Measurements from ENCODE around the gene HAUS8. TPM values are rescaled to one million over a fixed set of nuclear protein-coding genes. Genes with fewer than 3 reads are reported as not detected.

HAUS8 gene
- total RNA-seq, 4 donors from 2014 or later: 9.7 to 29.7 (median 10.1) TPM

DNA sequence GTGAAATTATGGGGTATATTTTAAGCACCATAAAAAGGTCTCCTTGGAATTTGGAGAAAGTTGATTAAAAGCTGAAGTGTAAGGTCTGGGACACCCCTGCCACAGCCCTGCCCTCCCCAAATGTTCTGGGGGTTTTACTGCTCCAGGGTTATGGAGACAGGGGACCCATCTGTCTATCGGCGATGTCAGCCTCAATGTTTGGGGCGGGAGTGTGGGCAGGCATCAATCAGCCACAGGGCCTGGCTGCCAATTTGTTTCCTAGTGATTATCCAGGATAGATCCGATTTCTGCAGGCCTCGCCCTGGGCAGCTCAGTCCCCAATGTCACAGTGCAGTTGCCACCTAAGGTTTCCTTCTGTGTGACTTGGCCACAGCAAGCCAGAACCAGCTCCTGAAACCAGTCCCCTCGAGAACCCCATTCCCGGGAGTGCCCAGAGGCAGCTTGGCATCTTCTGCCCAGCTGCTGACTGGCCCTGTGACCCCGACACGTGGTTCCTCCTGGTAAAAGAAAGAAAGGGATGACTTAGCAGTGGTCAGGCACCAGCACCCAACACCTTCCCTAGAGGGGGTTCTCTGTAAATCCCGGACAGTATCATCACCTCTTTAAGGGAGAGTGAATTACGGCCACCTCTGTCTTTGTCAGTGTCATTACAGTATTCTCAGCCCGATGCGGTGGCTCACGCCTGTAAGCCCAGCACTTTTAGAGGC lies 41.9 kb upstream of the HAUS8 start:
- DNase-seq: no peak
- TF ChIP-seq POLR2A (IDR thresholded peaks at IDR 0.05): no peak
- TF ChIP-seq, protein P1, sequence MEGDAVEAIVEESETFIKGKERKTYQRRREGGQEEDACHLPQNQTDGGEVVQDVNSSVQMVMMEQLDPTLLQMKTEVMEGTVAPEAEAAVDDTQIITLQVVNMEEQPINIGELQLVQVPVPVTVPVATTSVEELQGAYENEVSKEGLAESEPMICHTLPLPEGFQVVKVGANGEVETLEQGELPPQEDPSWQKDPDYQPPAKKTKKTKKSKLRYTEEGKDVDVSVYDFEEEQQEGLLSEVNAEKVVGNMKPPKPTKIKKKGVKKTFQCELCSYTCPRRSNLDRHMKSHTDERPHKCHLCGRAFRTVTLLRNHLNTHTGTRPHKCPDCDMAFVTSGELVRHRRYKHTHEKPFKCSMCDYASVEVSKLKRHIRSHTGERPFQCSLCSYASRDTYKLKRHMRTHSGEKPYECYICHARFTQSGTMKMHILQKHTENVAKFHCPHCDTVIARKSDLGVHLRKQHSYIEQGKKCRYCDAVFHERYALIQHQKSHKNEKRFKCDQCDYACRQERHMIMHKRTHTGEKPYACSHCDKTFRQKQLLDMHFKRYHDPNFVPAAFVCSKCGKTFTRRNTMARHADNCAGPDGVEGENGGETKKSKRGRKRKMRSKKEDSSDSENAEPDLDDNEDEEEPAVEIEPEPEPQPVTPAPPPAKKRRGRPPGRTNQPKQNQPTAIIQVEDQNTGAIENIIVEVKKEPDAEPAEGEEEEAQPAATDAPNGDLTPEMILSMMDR (IDR thresholded peaks at IDR 0.05): no peak
- H3K36me3 ChIP-seq: peaks cover 0 to 7% (median 0%) of the 10 kb centered on the region in 3 donors
- H3K27me3 ChIP-seq: no peaks in the 10 kb centered on the region
- no peaks in the 10 kb centered on the region for H3K9me3 ChIP-seq
- peak overlapping the region in 1 of 4 donors; percentile 12 for H3K27ac ChIP-seq
- peaks cover 0 to 11% (median 0%) of the 10 kb centered on the region in 4 donors for H3K4me1 ChIP-seq
- no peak overlapping the region for H3K4me3 ChIP-seq

DNA sequence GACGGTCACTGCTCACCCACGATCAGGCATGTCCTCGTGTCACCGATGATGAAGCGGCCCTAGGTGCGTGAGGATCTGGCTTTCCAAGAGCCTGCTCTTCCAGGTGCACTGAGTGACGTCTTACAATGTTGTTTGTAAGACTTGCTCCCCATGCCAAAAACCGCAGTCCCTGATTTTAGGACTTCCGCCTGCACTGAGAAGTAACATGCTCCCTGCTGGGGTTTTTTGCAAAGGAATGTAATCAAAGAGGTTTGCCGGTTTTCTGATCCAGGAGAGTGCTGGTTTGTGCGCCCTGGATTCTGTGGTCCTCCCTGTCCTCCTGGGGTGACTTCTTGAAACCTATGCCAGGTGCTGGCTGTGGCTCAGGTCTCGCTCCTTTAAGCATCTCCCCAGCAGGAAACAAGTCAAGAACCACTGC lies 39.2 kb upstream of the HAUS8 start:
- peaks cover 0 to 13% (median 7%) of the 10 kb centered on the region in 4 donors for H3K4me1 ChIP-seq
- peak overlapping the region in 3 of 4 donors; percentile 44 to 71 (median 66) for H3K27ac ChIP-seq
- peaks cover 0 to 4% (median 0%) of the 10 kb centered on the region in 3 donors for H3K36me3 ChIP-seq
- H3K27me3 ChIP-seq: no peaks in the 10 kb centered on the region
- DNase-seq: no peak
- H3K9me3 ChIP-seq: no peaks in the 10 kb centered on the region
- TF ChIP-seq POLR2A (IDR thresholded peaks at IDR 0.05): no peak
- TF ChIP-seq, protein P1 (IDR thresholded peaks at IDR 0.05): no peak
- no peak overlapping the region for H3K4me3 ChIP-seq

- no peak for DNase-seq
- Histone ChIP-seq H3K4me3 (no peak overlapping the region), H3K27ac (peak overlapping the region in 3 of 4 donors; percentile 44 to 71 (median 66)), H3K4me1 (peaks cover 0 to 16% (median 11%) of the 10 kb centered on the region in 4 donors), H3K9me3 (no peaks in the 10 kb centered on the region), H3K36me3 (no peaks in the 10 kb centered on the region), H3K27me3 (no peaks in the 10 kb centered on the region)
- TF ChIP-seq, protein P1 (IDR thresholded peaks at IDR 0.05): no peak
- no peak for TF ChIP-seq POLR2A (IDR thresholded peaks at IDR 0.05)
These were observed 38.0 kb upstream of the HAUS8 start for GRCh38 chr19:17113127-17113785.

DNA sequence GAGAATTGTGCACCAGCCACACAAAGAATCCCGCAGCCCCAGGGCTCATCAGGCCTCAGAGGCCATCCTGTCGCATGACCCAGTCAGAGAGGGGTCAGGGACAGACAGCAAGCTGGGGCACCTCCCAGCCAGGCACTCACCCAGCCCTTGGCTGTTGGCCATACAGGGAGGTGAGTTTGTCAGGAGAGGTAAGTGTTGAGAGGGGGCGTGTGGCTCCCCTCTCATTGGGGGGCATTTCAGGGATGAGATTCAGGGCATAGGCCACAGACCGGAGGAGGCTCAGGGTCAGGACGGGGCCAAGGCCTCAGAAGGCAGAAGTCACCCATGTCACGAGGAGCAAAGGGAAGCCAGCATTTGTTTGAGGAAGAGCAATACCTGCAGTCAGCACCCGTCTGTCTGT lies 37.4 kb upstream of the HAUS8 start:
- H3K9me3 ChIP-seq: no peaks in the 10 kb centered on the region
- peaks cover 0 to 16% (median 12%) of the 10 kb centered on the region in 4 donors for H3K4me1 ChIP-seq
- H3K36me3 ChIP-seq: no peaks in the 10 kb centered on the region
- no peaks in the 10 kb centered on the region for H3K27me3 ChIP-seq
- H3K27ac ChIP-seq: peak overlapping the region in 3 of 4 donors; percentile 38 to 71 (median 66)
- TF ChIP-seq, protein P1 (IDR thresholded peaks at IDR 0.05): no peak
- no peak for TF ChIP-seq POLR2A (IDR thresholded peaks at IDR 0.05)
- no peak for DNase-seq
- no peak overlapping the region for H3K4me3 ChIP-seq

DNA sequence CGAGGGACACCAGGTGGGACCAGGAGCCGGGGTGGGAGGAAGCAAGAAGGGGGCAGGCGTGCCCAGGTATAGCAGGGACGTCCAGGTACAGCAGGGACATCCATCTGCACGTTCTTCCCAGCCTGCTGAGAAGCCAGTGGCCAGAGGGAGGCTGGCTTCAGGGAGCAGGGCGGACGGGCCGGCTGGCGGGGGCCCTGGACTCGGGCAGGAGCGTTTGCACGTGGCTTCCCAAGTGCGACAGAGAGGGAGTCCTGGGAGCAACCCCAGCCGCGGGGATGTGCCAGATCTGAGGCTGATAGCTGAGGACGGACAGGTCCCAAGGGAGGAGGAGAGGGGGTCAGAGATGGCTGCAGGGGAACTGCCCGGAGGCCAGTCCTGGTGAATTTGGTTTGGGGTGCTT lies 37.0 kb upstream of the HAUS8 start:
- Histone ChIP-seq H3K27ac (peak overlapping the region in 2 of 4 donors; percentile 38 to 71), H3K9me3 (no peaks in the 10 kb centered on the region), H3K27me3 (no peaks in the 10 kb centered on the region), H3K36me3 (no peaks in the 10 kb centered on the region), H3K4me1 (peaks cover 0 to 18% (median 16%) of the 10 kb centered on the region in 4 donors), H3K4me3 (no peak overlapping the region)
- no peak for TF ChIP-seq POLR2A (IDR thresholded peaks at IDR 0.05)
- TF ChIP-seq, protein P1 (IDR thresholded peaks at IDR 0.05): no peak
- DNase-seq: no peak
